Effector CD4-positive, alpha-beta T cell (primary cell): ENCODE measurements around the gene YOD1.
"Not testable (repeated sequence)": the region's sequence is repeated elsewhere in the genome, so short reads cannot be mapped to it uniquely, and the experiment has no call there.

ENCODE experiments used
- DNase-seq: peaks from one replicate; pipeline ENCODE4 v3.0.0-alpha.2; 2020

The YOD1 gene

DNA sequence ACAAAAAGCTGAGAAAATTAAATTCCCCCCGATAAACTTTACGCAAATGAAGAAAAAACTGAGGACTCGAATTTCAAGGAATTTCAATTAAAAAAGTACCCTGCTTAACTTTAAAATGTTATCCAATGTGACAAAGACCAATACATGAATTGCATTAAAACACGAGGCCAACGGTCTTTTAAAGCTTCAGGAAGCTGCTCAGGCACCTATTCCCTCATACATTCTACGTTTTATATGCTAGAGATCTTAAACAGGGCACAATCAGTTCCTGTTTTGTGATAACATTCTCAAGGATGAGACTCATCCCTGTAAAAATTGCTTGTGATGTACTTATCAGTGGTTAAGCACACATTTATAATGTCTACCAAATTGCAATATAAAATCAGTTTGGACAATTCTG lies 3.0 kb downstream of the YOD1 start:
- DNase-seq = no peak

DNA sequence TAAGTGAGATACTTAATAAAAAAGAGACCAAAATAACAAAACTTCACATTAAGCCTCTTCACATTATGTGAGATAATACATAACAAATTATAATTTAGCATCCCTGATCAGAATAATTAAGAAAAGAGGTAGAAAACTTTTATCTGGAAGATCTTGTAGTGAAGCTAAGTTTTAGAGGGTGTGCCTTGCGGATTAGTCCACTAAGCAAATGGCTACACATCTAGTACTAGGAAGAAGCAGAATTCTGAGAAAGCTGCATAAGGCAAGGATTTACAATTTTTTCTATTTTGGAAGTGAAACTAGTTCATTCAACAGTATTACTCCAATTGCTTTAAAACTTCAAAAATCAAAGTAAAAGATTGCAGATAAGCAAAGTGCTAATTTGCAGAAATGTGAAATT lies 3.5 kb downstream of the YOD1 start:
- DNase-seq = no peak

DNA sequence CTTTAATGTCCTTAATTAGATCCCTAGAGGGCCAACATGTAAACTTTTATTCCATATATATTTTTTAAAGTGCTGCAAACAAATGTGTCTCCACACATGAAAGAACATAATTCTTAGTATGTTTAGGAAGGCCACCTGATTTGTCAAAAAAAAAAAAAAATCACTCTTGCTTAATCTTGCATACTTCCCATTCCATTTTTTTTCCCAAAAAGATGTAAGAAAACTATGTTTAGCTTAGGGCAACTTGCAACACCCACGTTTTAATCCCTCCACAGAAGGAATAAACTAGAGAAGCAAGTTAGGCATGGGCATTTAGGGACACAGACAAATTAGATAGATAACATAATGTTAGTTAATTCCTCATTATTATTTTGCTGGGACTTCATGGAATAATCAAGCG lies 5.6 kb downstream of the YOD1 start:
- DNase-seq = no peak

DNA sequence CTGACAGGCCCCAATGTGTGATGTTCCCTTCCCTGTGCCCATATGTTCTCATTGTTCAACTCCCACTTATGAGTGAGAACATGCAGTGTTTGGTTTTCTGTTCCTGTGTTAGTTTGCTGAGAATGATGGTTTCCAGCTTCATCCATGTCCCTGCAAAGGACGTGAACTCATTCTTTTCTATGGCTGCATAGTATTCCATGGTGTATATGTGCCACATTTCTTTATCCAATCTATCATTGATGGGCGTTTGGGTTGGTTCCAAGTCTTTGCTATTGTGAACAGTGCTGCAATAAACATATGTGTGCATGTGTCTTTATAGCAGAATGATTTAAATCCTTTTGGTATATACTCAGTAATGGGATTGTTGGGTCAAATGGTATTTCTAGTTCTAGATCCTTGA lies 9.6 kb downstream of the YOD1 start:
- not testable (repeated sequence) for DNase-seq

DNA sequence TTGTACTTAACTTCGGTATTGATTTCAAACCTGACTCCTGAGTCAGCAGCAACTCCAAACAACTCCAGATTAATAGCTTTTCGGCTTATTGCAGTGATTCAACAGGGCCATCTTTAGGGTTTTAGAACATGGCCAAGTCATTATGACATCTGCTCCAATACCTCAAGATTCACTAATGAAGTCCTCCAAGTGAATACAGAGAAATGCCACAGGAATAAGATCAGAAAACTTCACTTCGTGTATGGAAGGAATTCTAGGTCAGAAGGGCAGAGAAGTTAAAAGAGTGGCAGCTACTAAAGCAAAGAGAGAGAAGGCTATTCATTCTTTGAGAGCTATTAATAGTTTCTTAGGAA lies 10.9 kb downstream of the YOD1 start:
- no peak for DNase-seq

DNA sequence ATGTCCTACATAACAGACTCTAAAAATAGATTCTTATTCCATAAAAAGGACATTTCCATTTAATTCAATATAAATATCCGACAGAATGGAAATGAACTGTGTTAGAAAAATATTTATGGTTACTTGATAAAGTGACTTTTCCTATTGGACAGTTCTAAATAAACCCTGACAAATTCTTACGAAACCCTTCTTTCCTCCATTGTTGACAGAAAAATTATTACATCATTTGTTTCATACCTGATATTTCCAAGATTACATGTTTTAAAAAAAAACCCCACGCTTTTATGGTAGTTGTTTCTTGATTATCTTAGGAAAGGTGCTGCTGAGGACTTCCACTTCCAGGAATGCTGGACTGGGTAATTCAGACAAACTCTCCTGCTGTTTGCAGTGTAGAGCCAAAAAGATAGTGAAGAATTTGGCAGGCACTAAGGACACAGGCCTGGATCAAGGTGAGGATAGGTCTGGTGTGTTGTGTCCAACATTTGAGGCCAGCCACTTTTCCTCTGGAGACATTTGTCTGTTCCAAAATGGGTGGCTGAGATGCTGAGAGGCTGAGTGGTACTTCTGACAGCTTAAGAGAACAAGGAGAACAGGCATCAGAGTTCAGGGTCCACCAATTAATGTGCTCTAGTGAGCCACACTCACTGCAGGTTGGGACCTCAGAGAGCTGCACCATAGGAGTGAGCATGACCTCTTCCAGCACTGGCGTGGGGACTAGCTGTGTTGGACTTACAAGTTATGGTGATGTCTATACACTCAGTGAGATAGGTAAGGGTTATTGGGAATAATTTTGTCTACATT lies 11.4 kb downstream of the YOD1 start:
- no peak for DNase-seq

DNA sequence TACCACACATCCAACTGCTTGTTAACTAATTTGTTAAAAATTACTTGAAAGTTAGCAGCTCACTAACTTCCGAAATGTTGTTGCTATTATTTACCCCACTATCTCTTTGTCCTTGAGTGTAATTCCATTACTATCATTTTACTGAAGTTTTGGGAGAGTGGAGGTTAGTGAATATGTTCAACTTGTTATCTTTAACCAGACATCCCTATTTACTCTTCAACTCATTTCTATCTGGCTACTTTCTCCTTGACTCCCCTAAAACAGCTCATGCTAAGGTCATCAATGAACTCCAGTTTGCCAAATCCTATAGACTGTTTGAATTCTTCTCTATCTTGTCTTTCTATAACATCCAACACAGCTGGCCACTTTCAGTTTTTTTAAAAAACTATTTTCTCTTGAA lies 14.1 kb downstream of the YOD1 start:
- no peak for DNase-seq

DNA sequence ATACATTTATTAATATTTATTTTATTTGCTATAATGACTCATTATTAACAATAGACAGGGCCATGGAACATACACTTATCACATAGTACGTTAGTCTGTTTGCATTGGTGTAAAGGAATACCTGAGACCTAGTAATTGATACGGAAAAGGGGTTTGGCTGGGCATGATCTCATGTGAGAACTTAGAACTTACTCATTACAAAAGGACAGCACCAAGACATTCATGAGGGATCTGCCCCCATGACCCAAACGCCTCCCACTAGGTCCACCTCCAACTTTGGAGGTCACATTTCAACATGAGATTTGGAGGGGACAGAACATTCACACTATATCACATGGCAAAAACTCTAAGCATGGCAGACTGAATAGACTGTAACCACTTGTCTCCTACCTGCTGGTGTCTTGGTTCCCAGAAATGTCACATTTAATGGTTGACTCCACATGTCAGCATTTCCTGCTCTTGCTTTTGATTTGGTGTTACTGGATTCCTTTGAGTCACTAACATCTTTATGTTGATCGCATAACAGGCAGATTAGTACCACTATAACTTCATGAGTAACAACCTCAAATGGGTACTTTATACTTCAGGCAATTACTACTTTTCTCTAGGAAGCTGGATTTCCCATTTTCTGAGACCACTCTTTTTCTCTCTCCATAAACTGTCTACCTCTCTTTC lies 15.0 kb downstream of the YOD1 start:
- no peak for DNase-seq

DNA sequence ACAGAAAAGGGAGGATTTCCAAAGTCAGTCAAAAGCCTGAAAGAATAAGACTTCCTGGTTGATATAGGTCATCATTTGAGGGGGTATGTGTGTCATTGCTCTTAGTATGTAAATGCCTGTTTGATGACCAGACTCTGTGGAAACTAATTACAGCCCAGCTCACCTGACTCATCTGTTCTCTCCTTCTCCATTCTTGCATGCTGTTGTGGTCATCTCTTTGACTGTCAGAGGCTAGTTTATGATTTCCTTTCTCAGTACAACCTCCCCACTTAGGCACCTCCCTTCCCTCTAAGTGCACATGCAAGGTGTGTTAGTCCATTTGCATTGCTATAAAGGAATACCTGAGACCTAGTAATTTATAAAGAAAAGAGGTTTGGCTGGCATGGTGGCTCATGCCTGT lies 16.0 kb downstream of the YOD1 start:
- DNase-seq = no peak

DNA sequence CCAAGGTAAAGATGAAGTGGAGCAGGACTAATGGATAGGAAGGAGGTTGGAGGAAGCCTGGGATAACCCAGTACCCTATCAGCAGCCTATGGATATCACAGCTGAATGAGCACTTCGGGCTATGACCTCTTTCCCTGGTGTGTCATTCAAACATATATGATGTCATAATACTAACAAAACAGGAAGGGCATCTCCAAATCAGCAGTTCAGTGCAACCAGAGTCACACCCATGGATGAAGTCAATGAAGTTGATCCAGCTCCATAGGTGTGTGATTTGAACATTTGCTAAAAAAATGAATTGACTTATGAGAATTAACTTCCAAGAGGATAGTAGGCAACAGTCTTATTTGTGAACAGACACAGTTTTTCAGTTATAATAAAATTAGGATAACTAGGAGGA lies 16.8 kb downstream of the YOD1 start:
- no peak for DNase-seq

DNA sequence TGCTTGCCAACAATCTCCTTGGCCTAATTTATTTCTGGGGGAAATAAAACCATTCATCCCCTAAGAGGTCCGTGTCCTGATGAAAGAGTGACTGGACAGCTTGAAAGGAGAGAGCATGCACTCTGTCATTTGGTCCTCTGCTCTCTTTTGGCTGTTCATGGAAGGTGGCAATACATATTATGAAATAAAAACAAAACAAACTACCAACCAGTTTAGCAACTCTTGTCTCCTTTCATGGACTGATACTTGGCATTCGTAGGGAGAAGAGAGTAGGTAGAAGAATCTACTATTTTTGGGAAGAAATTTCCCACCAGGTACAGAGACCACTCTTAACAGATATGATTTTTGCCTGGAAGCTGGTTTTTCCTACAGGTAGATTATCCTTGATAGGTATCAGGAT lies 17.7 kb downstream of the YOD1 start:
- DNase-seq = no peak

DNA sequence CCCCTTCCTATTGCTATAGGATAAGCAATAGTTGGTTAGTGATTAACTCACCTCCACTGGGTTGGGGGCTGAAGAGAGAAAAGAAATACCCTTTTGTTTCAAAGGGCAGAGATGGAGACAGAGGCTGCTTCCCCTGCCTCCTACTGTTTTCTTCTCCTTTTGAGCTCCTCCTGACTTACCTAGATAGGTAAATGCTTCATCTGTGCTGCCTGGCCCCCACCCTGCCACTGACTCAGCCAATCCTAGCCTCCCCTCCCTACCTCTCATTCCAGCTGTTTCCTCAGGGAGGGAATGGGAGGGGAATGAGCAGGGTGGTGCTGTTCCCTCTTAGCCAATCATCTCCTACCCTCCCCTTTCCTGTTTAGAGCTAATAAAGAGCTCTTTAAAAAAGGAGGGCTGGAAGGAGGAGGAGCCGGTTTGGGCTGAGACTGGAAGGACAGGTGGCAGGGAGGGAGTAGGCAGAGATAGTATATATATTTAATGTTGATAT lies 18.4 kb downstream of the YOD1 start, which contains the start of gene C1orf116:
TSS of gene C1orf116 (minus strand) at position 229 of the 490 bp plus-strand sequence. CDS start 5,158 bp downstream, outside the sequence.
- no peak for DNase-seq

DNA sequence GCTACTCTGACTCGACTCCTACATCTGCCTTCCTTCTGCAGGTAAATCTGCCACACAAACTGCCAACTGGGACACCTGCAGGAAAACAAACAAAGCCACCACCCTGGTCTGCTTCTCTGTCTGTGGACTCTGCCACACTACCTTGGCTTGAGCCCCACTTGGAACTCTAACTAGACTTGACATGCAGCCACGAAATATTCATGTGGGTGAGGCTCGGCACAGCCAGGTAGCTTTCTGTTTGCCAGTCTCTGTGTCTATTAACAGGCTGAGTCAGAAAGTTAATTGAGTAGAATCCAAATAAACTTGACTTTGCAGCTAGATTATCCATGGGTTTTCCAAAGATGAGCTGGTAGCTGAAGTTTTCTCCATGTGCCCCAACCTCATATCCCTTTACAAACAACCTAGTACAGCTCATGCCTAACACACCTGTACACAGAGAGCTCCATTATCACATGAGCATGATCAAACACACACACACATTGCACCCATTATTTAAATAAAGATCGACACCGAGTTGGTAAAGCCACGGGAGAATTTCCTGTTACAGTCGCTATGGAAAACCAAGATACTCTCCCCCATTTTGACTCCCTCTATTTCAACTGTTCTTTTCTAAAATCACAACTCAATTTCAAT lies 19.3 kb downstream of the YOD1 start:
- no peak for DNase-seq

DNA sequence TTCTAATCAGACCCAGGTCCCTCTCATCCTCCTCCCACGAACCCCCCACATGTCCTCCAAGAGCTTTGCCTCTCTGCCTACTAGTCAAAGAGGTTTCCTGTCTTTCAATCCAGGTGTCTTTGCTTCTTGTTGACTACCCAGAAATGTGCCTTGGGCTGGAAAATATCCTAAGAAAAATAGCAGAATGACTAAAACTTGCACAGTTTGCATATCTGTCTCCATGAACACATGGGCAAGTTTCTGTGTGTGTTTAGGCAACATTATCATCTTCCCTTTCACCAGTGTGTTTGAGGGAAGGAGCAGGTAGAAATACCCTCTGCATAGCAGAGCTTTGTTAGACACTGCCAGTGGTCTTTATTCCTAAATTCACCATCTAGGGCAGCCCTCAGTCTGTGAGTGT lies 20.0 kb downstream of the YOD1 start:
- no peak for DNase-seq

DNA sequence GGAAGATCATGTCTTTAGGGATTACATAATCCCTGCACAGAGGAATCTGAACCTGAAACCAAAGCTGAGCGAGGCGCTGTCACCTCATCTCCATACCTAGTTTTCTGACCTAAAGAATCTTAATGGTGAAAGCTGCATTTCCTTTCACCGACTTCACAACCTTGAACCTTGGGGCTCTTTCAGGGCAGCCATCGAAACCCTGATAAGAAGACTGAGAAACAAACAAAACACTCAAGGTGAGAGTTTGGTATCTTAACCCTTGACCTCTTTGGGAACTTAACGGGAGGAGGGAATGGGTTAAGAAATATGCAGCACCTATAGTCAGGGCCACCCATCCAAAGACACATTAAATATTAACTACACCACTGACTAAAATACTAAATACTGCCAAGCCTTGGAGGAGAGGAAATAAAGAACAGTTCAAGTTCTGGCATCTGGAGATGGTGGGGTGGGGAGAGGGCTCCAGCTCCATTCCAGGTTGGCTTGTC lies 20.4 kb downstream of the YOD1 start:
- no peak for DNase-seq

DNA sequence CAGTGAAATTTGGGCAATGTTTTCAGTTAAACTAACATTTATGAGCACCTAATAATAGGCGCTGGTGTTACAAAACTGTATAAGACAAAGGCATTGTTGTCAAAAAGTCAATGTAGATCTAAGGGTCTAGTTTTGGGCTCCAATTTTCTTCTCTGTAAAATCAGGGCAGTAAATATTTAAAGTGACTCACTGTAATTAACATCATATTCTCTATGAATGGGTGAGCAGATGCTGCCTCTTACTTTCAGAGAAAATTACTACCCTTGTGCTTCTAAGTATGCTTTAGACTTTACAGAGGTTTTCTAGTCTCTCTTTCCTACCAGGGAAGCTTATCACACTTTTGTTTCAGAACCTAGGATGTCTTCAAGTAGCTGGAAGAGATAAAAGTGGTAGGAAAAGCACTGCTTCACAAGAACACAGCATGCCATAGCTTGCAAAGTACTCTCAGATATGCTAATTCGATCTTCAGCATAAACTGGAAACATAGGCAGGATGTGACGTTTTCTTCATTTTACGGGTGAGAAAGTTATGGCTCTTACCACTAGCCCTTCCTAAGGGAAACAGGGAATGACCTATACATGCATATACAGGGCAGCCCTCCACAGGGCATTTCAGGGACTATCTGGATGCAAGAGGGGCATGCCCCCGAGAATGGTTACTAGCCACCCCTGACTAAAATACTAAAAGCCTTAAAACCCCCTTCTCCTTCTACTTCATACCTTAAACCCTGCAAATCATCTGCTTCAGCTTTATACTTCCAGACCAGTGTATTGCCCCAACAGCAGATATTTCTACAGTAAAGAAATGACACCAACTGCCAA lies 21.1 kb downstream of the YOD1 start:
- DNase-seq = no peak

DNA sequence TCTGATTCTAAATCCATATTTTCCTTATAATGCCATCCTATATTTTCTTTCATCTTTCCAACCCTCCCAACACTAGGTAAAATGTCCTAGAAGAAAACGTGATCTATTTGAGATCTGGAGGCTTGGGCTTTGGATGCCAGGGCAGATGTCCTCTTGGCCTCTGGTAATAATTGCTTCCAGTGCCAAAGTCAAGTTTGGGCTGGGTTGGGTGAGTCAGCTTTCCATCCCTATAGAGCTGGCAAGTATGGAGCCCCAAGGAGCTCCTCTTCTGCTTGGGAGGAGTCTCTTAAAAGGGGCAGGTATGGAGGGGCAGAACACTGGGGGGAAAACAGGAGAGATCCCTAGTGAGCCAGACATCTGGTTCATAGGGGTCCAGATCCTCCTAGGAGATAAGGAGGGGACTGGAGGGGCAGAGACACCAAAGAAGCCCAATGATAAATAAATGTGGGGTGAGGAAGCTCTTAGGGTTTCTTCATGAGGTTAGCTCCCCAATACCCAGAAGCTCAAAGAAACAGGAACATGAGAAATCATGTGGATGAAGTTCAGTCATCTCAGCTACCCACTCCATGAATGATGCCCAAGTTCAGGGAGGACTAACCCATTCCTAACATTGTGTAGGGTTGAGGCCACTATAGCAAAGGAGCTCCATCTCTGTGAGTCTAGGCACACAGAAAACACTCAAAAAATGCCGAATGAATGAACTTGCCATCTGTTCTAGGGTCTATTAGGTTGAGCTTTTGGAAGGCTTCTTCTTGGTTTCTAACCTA lies 21.9 kb downstream of the YOD1 start:
- no peak for DNase-seq

DNA sequence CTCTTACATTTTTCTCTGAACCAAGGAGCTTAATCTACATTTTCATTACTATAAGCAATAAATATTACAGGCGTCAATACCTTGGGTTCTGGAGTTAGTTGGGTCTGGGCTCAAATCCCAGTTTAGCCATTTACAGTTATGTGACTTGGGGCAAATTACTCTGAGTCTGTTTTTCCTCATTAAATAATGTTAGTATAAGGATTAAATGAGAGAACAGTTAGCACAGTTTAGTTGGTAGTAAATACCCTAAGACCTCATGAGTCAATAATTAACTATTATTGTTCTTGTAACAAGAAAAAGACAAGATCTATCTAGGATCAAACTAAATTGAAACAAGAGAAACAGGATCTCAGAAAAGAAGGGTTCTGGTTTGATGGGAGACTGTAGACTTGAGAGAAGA lies 23.1 kb downstream of the YOD1 start:
- no peak for DNase-seq

DNA sequence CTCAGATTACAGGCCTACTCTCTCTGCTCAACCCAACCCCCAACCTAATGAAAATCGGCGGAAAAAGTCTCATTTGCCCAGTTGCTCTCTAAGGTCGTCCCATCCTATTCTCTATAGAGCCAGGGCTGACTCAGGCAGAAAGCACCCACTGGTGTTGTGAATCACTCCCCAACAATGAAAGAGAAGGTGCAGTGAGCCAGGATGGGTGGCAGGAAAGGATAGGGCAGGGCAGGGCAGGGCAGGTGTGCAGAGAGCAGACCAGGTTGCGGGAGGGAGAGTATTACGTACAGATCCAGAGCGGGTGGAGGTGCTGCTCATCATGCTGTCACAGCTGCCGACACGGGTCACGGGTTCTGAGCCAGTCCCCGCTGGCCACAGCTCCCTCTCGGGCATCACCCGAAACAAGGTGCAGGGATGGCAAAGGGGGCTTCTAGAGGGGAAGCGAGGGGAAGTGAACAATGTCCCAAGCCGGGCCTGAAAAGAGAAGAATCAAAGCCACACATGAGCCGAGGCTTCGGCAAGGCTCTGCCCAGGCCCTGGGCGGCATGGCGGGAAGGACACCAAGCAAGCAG lies 23.7 kb downstream of the YOD1 start:
- DNase-seq = no peak

DNA sequence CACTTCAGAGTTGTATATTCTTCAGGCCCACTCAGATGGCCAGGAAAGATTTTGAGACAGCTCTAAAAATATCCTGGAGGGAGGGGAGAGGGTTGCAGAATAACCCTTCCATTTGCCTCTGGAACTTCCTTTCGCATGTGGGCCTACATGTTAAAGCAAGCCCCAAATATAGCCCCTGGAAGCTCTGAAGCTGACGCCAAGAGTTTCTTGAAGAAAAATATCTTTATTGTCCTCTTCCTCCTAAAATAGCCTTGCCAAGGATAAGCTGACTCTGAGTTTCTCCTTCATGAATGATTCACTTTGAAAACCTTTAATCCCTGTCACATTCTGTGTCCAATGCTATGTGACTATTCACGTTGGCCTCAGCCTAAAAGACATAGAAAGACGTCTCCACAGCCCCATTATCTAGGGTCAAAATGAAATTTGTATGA lies 24.9 kb downstream of the YOD1 start:
- DNase-seq = no peak

DNA sequence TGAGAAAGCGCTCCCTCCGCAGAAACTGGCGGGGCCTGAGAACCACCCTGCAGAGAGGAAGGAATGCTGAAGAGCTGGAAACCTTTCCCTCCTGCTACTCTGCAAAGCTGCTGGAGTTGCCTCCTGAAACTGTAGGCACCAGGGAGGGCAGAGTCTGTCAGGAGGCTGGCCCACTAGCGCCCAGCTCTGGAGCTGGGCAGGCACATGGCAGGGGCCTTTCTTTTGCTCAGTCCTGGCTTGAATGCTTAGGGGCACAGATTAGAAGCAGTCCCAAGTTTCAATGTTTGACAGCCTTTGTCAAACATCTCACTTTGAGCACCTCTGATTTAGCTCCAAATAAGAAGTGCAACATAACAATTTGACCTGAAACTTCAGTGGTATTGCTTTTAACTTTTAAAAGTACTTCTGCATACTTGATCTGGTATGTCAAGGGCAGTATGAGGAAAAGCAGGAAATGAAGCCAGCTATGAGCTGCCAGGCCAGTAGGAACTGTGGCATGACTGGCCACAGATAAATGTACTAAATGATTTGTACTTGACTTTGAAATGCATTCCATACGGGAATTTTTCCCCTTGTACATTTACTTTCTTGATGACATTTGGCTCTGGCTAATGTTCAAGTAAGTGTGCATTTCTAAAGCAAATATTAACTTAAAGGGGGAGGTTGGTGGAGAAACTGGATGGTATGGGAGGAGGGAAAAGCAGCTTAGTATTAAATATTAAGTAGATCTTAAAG lies 25.7 kb downstream of the YOD1 start:
- no peak for DNase-seq
